WTC11 (cell line): ENCODE results near the gene EEFSEC. TPM values are rescaled to one million over a fixed set of nuclear protein-coding genes. Genes with fewer than 3 reads are reported as not detected.

ENCODE experiments used
- ATAC-seq: fragments of 200-7000 bp; cut with Tn5 transposase; 2 replicates; pipeline ENCODE4 v1.10.0; 2021; ENCODE audit warnings: mild to moderate bottlenecking, moderate library complexity
- CTCF ChIA-PET: fragments of 300-600 bp; sonication (Branson Sonifier 250); formaldehyde crosslinking; loops from one replicate; lab custom pipeline; 2021; ENCODE audit warnings: antibody characterized with exemption; lab: Charles Lee
- POLR2A ChIA-PET: fragments of 350-600 bp; sonication (Branson Sonifier 250); formaldehyde crosslinking; loops from one replicate; lab custom pipeline; 2021; ENCODE audit warnings: antibody characterized with exemption; lab: Charles Lee
- DNase-seq: peaks from one replicate; pipeline ENCODE4 v3.0.0; 2021; ENCODE audit warnings: low spot score
- H3K27ac Mint-ChIP-seq: 2 replicates; pipeline ENCODE4 v1.8.0; 2021; ENCODE audit warnings: mixed read lengths
- H3K27me3 Mint-ChIP-seq: 2 replicates; pipeline ENCODE4 v1.8.0; 2021; ENCODE audit warnings: low read depth, mild to moderate bottlenecking, moderate library complexity, mixed read lengths
- H3K36me3 Mint-ChIP-seq: 2 replicates; pipeline ENCODE4 v1.8.0; 2021; ENCODE audit warnings: mixed read lengths
- H3K4me1 Mint-ChIP-seq: 2 replicates; pipeline ENCODE4 v1.8.0; 2022; ENCODE audit warnings: mixed read lengths
- H3K4me3 Mint-ChIP-seq: 2 replicates; pipeline ENCODE4 v1.8.0; 2021; ENCODE audit warnings: mild to moderate bottlenecking, moderate library complexity, mixed read lengths
- H3K9me3 Mint-ChIP-seq: 2 replicates; pipeline ENCODE4 v1.8.0; 2021; ENCODE audit warnings: mixed read lengths
- AFF4 ChIP-seq: sonication (generic); formaldehyde crosslinking; IDR thresholded peaks from 2 replicates; pipeline ENCODE4 v1.8.1; 2023; ENCODE audit warnings: mild to moderate bottlenecking, missing genetic modification reagents, borderline replicate concordance
- CREB1 ChIP-seq: sonication (generic); formaldehyde crosslinking; IDR thresholded peaks from 2 replicates; pipeline ENCODE4 v1.8.0; 2023; ENCODE audit warnings: mild to moderate bottlenecking, missing genetic modification reagents
- CTCF ChIP-seq: fragments of 200-600 bp; IDR thresholded peaks from 2 replicates; pipeline ENCODE4 v1.8.0; 2022; ENCODE audit warnings: antibody characterized with exemption
- ELF4 ChIP-seq: sonication (generic); formaldehyde crosslinking; IDR thresholded peaks from 2 replicates; pipeline ENCODE4 v1.8.1; 2022; ENCODE audit warnings: low read depth, mild to moderate bottlenecking, moderate library complexity, missing genetic modification reagents
- ERG ChIP-seq: fragments of 250-450 bp; sonication (Bioruptor Pico); IDR thresholded peaks from 2 replicates; pipeline ENCODE4 v1.8.0; 2021; ENCODE audit warnings: mild to moderate bottlenecking
- GTF2I ChIP-seq: fragments of 250-450 bp; sonication (Bioruptor Pico); conservative IDR thresholded peaks from 2 replicates; pipeline ENCODE4 v1.4.0; 2021; ENCODE audit warnings: mild to moderate bottlenecking
- HMGA2 ChIP-seq: fragments of 250-450 bp; sonication (Bioruptor Pico); IDR thresholded peaks from 2 replicates; pipeline ENCODE4 v1.4.0; 2021; ENCODE audit warnings: mild to moderate bottlenecking, moderate library complexity
- MXD4 ChIP-seq: fragments of 250-450 bp; sonication (Bioruptor Pico); IDR thresholded peaks from 2 replicates; pipeline ENCODE4 v1.8.0; 2021; ENCODE audit warnings: mild to moderate bottlenecking, moderate library complexity, borderline replicate concordance
- MYBL2 ChIP-seq: sonication (generic); formaldehyde crosslinking; IDR thresholded peaks from 2 replicates; pipeline ENCODE4 v1.8.1; 2023; ENCODE audit warnings: mild to moderate bottlenecking, moderate library complexity, missing genetic modification reagents
- PREB ChIP-seq: sonication (generic); formaldehyde crosslinking; IDR thresholded peaks from 2 replicates; pipeline ENCODE4 v1.8.1; 2022; ENCODE audit warnings: mild to moderate bottlenecking, missing genetic modification reagents, moderate library complexity, borderline replicate concordance
- SMAD3 ChIP-seq: sonication (generic); formaldehyde crosslinking; IDR thresholded peaks from 2 replicates; pipeline ENCODE4 v1.8.0; 2022; ENCODE audit warnings: missing genetic modification reagents, mild to moderate bottlenecking, borderline replicate concordance
- SOX15 ChIP-seq: fragments of 250-450 bp; sonication (Bioruptor Pico); IDR thresholded peaks from 2 replicates; pipeline ENCODE4 v1.9.0; 2021; ENCODE audit warnings: mild to moderate bottlenecking
- USF2 ChIP-seq: sonication (generic); formaldehyde crosslinking; IDR thresholded peaks from 2 replicates; pipeline ENCODE4 v1.8.1; 2023; ENCODE audit warnings: mild to moderate bottlenecking, missing genetic modification reagents, moderate library complexity
- ZBTB21 ChIP-seq: sonication (generic); formaldehyde crosslinking; IDR thresholded peaks from 2 replicates; pipeline ENCODE4 v1.8.1; 2023; ENCODE audit warnings: mild to moderate bottlenecking, missing genetic modification reagents, borderline replicate concordance
- ZMAT4 ChIP-seq: fragments of 250-450 bp; sonication (Bioruptor Pico); IDR thresholded peaks from 2 replicates; pipeline ENCODE4 v1.9.0; 2021; ENCODE audit warnings: mild to moderate bottlenecking
- ZNF121 ChIP-seq: sonication (generic); formaldehyde crosslinking; IDR thresholded peaks from 2 replicates; pipeline ENCODE4 v1.8.0; 2023; ENCODE audit warnings: missing genetic modification reagents
- ZNF532 ChIP-seq: fragments of 250-450 bp; sonication (Bioruptor Pico); IDR thresholded peaks from 2 replicates; pipeline ENCODE4 v1.9.0; 2021; ENCODE audit warnings: mild to moderate bottlenecking, borderline replicate concordance
- ZNF671 ChIP-seq: fragments of 250-450 bp; sonication (Bioruptor Pico); IDR thresholded peaks from 2 replicates; pipeline ENCODE4 v1.8.0; 2021; ENCODE audit warnings: mild to moderate bottlenecking
- total RNA-seq: library from RNA; stranded (reverse); gene quantifications from 3 replicates; pipeline ENCODE4 v1.2.3, GENCODE V29; 2021

EEFSEC gene
- total RNA-seq, 1 experiment from 2014 or later, result 13.7 TPM

- TF ChIP-seq ELF4 (CRISPR knock-in tag), result no peak
- TF ChIP-seq ZMAT4 (CRISPR knock-in tag), result no peak
These were observed 34.2 kb downstream of the EEFSEC start (continued) for GRCh38 chr3:128187495-128187894.

GRCh38 chr3:128188326-128188725, 35.0 kb downstream of the EEFSEC start:
- no peak for ATAC-seq
- Mint-ChIP-seq H3K9me3 (peaks cover 5% of the 10 kb centered on the region; the same call in 1 of the 2 replicates), H3K4me3 (no peak overlapping the region), H3K27ac (no peak overlapping the region), H3K36me3 (no peaks in the 10 kb centered on the region), H3K27me3 (no peaks in the 10 kb centered on the region), H3K4me1 (peaks cover 8% of the 10 kb centered on the region; the same call in 1 of the 2 replicates)
- TF ChIP-seq PREB (CRISPR knock-in tag) (no peak), HMGA2 (CRISPR knock-in tag) (no peak), ZNF671 (no peak), MYBL2 (CRISPR knock-in tag) (no peak), MXD4 (no peak), ZNF532 (CRISPR knock-in tag) (no peak), SMAD3 (CRISPR knock-in tag) (no peak), CREB1 (no peak), USF2 (CRISPR knock-in tag) (no peak)
- DNase-seq, result no peak
- POLR2A ChIA-PET, result no interaction called here
- CTCF ChIA-PET, result no interaction called here

- Mint-ChIP-seq H3K27me3 (no peaks in the 10 kb centered on the region), H3K4me3 (no peak overlapping the region), H3K27ac (no peak overlapping the region), H3K9me3 (peaks cover 5% of the 10 kb centered on the region; the same call in 1 of the 2 replicates), H3K36me3 (no peaks in the 10 kb centered on the region), H3K4me1 (peaks cover 12% of the 10 kb centered on the region)
- ChIA-PET POLR2A (no interaction called here), CTCF (no interaction called here)
- ATAC-seq (no peak), DNase-seq (no peak)
- TF ChIP-seq CTCF, result no peak
- no peak for TF ChIP-seq SOX15 (CRISPR knock-in tag)
These were observed 35.7 kb downstream of the EEFSEC start for GRCh38 chr3:128188956-128189355.

- DNase-seq (no peak), ATAC-seq (no peak)
- Mint-ChIP-seq H3K9me3 (peaks cover 3% of the 10 kb centered on the region; the same call in 1 of the 2 replicates), H3K27me3 (no peaks in the 10 kb centered on the region), H3K27ac (no peak overlapping the region), H3K36me3 (no peaks in the 10 kb centered on the region), H3K4me1 (peaks cover 22% of the 10 kb centered on the region), H3K4me3 (no peak overlapping the region)
- ChIA-PET POLR2A (no interaction called here), CTCF (no interaction called here)
- TF ChIP-seq GTF2I (CRISPR knock-in tag) (no peak), ZNF121 (CRISPR knock-in tag) (no peak), CREB1 (no peak), ZBTB21 (CRISPR knock-in tag) (no peak), AFF4 (CRISPR knock-in tag) (no peak), ERG (CRISPR knock-in tag) (no peak)
These were observed 37.2 kb downstream of the EEFSEC start for GRCh38 chr3:128190501-128190900.
